ENCODE measurements around the gene MECP2.

The MECP2 gene

GRCh38 chrX:154068560-154068959 lies 29.0 kb downstream of the MECP2 start:
- no peak for TF ChIP-seq CTCF (conservative IDR thresholded peaks at IDR 0.05; ENCODE audit: low read depth, low read length)
- DNase-seq (ENCODE audit: low read depth): no peak
- no peak overlapping the region for H3K4me3 ChIP-seq (ENCODE audit: low read depth, low read length)

DNA sequence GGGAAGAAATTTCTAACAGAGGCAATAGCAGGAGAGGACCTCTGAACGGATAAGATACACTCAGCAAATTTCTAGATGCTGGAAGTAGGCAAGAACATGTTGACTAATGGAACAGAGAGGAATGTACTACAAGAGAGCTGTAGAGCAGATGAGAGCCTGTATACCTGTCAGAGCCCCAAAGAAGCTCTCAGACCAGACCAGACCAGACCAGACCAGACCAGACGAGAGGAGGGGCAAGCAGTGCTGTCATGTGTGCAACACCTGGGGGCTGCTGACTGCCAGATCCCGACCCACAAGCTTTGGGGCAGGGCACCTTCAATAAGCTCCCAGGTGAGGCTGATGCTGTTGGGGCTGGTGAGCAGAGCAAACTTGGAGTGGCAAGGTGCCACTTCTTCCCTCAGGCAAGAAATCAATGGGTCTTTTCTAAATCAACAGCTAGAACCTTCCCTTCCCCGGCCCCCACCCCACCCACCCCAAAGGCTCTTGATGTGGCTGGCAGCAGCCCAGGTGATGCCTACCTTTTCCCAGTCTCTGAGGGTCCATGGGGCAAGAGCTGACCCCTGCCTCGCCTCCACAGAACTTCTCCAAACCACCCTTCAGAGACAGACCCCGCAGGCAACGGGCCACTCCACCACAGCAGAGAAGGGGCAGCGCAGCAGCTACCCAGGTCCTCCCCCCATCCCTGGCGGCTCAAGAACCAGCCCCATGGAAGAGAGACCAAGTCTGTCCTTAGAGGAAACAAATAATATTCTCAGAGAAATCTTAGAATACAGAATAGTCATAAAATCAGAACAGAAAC lies 32.7 kb downstream of the MECP2 start:
- DNase-seq (ENCODE audit: low read depth): no peak
- no peak overlapping the region for H3K4me3 ChIP-seq (ENCODE audit: low read depth, low read length)
- no peak for TF ChIP-seq CTCF (conservative IDR thresholded peaks at IDR 0.05; ENCODE audit: low read depth, low read length)

DNA sequence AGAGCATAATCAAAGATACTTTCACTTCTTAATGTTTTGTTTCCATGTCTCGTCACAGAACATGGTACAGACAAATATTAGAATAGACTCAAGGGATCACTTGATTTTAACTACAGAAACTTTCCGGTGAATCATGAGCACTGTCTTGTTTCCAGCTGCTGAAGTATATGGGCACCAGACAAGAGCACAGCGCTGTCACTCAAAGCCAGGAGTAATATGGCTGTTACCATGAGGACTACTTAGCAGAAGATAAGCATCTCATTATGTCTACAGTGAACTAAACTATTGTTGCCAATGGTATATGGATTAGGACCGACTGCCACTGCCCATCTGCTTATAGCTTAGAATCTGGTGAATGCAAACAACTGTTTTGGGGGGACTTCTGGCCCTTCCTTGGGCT lies 34.3 kb downstream of the MECP2 start:
- H3K4me3 ChIP-seq (ENCODE audit: low read depth, low read length): no peak overlapping the region
- TF ChIP-seq CTCF (conservative IDR thresholded peaks at IDR 0.05; ENCODE audit: low read depth, low read length): no peak
- DNase-seq (ENCODE audit: low read depth): no peak

- no peak for TF ChIP-seq CTCF (conservative IDR thresholded peaks at IDR 0.05; ENCODE audit: low read depth, low read length)
- DNase-seq (ENCODE audit: low read depth): no peak
- H3K4me3 ChIP-seq (ENCODE audit: low read depth, low read length): no peak overlapping the region
These were observed 35.7 kb downstream of the MECP2 start for GRCh38 chrX:154061801-154062200.

GRCh38 chrX:154059729-154060245 lies 37.7 kb downstream of the MECP2 start:
- no peak for DNase-seq (ENCODE audit: low read depth)
- no peak for TF ChIP-seq CTCF (conservative IDR thresholded peaks at IDR 0.05; ENCODE audit: low read depth, low read length)

DNA sequence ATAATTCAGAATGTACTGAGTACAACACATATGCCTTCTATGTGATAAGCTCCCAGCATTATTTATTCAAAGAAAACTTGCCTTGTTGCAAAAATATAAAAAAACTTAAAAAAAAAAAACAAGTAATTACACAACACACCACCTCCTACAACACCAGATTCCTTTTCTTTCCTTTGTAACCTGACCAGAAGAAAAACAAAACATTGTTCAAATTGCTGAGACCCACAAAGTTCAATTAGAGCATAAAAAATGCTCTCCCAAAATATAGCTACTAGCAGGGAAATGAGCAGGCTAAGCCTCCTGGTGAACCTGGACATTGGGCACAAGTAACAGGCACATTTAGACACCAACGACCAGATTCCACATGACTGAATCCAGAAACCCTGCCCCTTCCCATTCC lies 38.3 kb downstream of the MECP2 start:
- no peak for TF ChIP-seq CTCF (conservative IDR thresholded peaks at IDR 0.05; ENCODE audit: low read depth, low read length)
- DNase-seq (ENCODE audit: low read depth): peak; percentile 41
- H3K4me3 ChIP-seq (ENCODE audit: low read depth, low read length): no peak overlapping the region

More at GRCh38 chrX:154059729-154060245, 37.7 kb downstream of the MECP2 start:
- H3K4me3 ChIP-seq (ENCODE audit: low read depth, low read length): no peak overlapping the region

All from choroid plexus epithelial cell (primary cell).